ENCODE results near the gene NTF4.
"Not testable (repeated sequence)": the region's sequence is repeated elsewhere in the genome, so short reads cannot be mapped to it uniquely, and the experiment has no call there.

The NTF4 gene

GRCh38 chr19:49042177-49042576 lies 22.4 kb downstream of the NTF4 start:
- no peak for TF ChIP-seq CTCF (IDR thresholded peaks at IDR 0.05)
- H3K9me3 ChIP-seq, result no peaks in the 10 kb centered on the region
- no peak overlapping the region for H3K4me3 ChIP-seq
- no peaks in the 10 kb centered on the region for H3K4me1 ChIP-seq
- intact Hi-C loops (cut with DNase I; ENCODE audit: low total_unique reads), result no loop called here
- no peak overlapping the region for H3K27ac ChIP-seq
- H3K36me3 ChIP-seq, result no peaks in the 10 kb centered on the region
- H3K27me3 ChIP-seq, result peaks cover 0 to 7% of the 10 kb centered on the region in 2 donors
- no peak for DNase-seq

GRCh38 chr19:49039736-49040135 lies 24.9 kb downstream of the NTF4 start:
- H3K4me3 ChIP-seq; intact Hi-C loops (cut with DNase I; ENCODE audit: low total_unique reads); H3K27me3 ChIP-seq; H3K9me3 ChIP-seq; H3K36me3 ChIP-seq; DNase-seq; H3K4me1 ChIP-seq; H3K27ac ChIP-seq: not testable (repeated sequence)

GRCh38 chr19:49038557-49039276 lies 25.9 kb downstream of the NTF4 start:
- H3K36me3 ChIP-seq; H3K27ac ChIP-seq; H3K4me3 ChIP-seq; intact Hi-C loops (cut with DNase I; ENCODE audit: low total_unique reads); H3K4me1 ChIP-seq; H3K9me3 ChIP-seq; DNase-seq; H3K27me3 ChIP-seq: not testable (repeated sequence)

- H3K9me3 ChIP-seq; H3K4me3 ChIP-seq; DNase-seq; H3K36me3 ChIP-seq; H3K27ac ChIP-seq; H3K27me3 ChIP-seq; H3K4me1 ChIP-seq; intact Hi-C loops (cut with DNase I; ENCODE audit: low total_unique reads): not testable (repeated sequence)
These were observed 26.5 kb downstream of the NTF4 start for GRCh38 chr19:49038111-49038510.

- intact Hi-C loops (cut with DNase I; ENCODE audit: low total_unique reads); H3K4me3 ChIP-seq; H3K27me3 ChIP-seq; H3K27ac ChIP-seq; H3K4me1 ChIP-seq; H3K36me3 ChIP-seq; DNase-seq; H3K9me3 ChIP-seq: not testable (repeated sequence)
These were observed 27.8 kb downstream of the NTF4 start, which contains the start of gene CGB1 for GRCh38 chr19:49036815-49037214. Gene CGB1 (minus strand): TSS chr19:49036895. CDS start chr19:49036711, 184 bp downstream.

- H3K4me3 ChIP-seq; H3K27ac ChIP-seq; DNase-seq; intact Hi-C loops (cut with DNase I; ENCODE audit: low total_unique reads); H3K36me3 ChIP-seq; H3K9me3 ChIP-seq; H3K27me3 ChIP-seq; H3K4me1 ChIP-seq: not testable (repeated sequence)
These were observed 32.8 kb downstream of the NTF4 start, which contains the start of gene CGB2 for GRCh38 chr19:49031642-49032301. Gene CGB2 (plus strand): TSS chr19:49031890. CDS start chr19:49032096, 206 bp downstream.

GRCh38 chr19:49030323-49030722 lies 34.3 kb downstream of the NTF4 start:
- H3K9me3 ChIP-seq; H3K27ac ChIP-seq; H3K4me1 ChIP-seq; intact Hi-C loops (cut with DNase I; ENCODE audit: low total_unique reads); H3K36me3 ChIP-seq; H3K4me3 ChIP-seq; DNase-seq; H3K27me3 ChIP-seq: not testable (repeated sequence)

- H3K4me3 ChIP-seq; H3K36me3 ChIP-seq; H3K9me3 ChIP-seq; H3K27ac ChIP-seq; intact Hi-C loops (cut with DNase I; ENCODE audit: low total_unique reads); H3K27me3 ChIP-seq; DNase-seq; H3K4me1 ChIP-seq: not testable (repeated sequence)
These were observed 34.9 kb downstream of the NTF4 start for GRCh38 chr19:49029749-49030148.

GRCh38 chr19:49028686-49029085 lies 35.9 kb downstream of the NTF4 start:
- H3K4me3 ChIP-seq; H3K27me3 ChIP-seq; intact Hi-C loops (cut with DNase I; ENCODE audit: low total_unique reads); H3K9me3 ChIP-seq; H3K36me3 ChIP-seq; H3K27ac ChIP-seq; H3K4me1 ChIP-seq; DNase-seq: not testable (repeated sequence)

GRCh38 chr19:49025599-49025998 lies 39.0 kb downstream of the NTF4 start:
- intact Hi-C loops (cut with DNase I; ENCODE audit: low total_unique reads), result not testable (repeated sequence)

GRCh38 chr19:49025088-49025487 lies 39.5 kb downstream of the NTF4 start:
- H3K4me3 ChIP-seq; intact Hi-C loops (cut with DNase I; ENCODE audit: low total_unique reads); H3K27me3 ChIP-seq; H3K9me3 ChIP-seq; H3K36me3 ChIP-seq; H3K4me1 ChIP-seq; H3K27ac ChIP-seq; DNase-seq: not testable (repeated sequence)

More at GRCh38 chr19:49025599-49025998, 39.0 kb downstream of the NTF4 start:
- not testable (repeated sequence) for H3K27me3 ChIP-seq, H3K36me3 ChIP-seq, H3K4me3 ChIP-seq, DNase-seq, H3K9me3 ChIP-seq, H3K4me1 ChIP-seq, H3K27ac ChIP-seq

- H3K27me3 ChIP-seq, result peaks cover 0 to 12% of the 10 kb centered on the region in 2 donors
- H3K9me3 ChIP-seq; H3K36me3 ChIP-seq; H3K4me3 ChIP-seq; H3K27ac ChIP-seq; intact Hi-C loops (cut with DNase I; ENCODE audit: low total_unique reads); DNase-seq; H3K4me1 ChIP-seq: not testable (repeated sequence)
These were observed 40.4 kb downstream of the NTF4 start, which contains the start of gene CGB3 for GRCh38 chr19:49024233-49024632. Gene CGB3 (minus strand): TSS chr19:49024333. CDS start chr19:49023971, 362 bp downstream.
